GM12878 (cell line): ENCODE measurements around the gene ZNF692.

Source experiments
- ESRRA ChIP-seq: IDR thresholded peaks from 2 replicates; pipeline ENCODE4 v1.6.1; 2012; ENCODE audit warnings: mild to moderate bottlenecking, low read length, improper control_type of control experiment
- EZH2 ChIP-seq: IDR thresholded peaks from 2 replicates; pipeline ENCODE4 v1.6.1; 2012; ENCODE audit warnings: low read depth, mild to moderate bottlenecking, control low read depth, inconsistent platforms, low read length, borderline replicate concordance; ENCODE audit not compliant: control insufficient read depth
- FOXM1 ChIP-seq: IDR thresholded peaks from 2 replicates; pipeline ENCODE4 v1.6.1; 2012; ENCODE audit warnings: low read depth, mild to moderate bottlenecking, inconsistent platforms, low read length, moderate library complexity
- KDM1A ChIP-seq: fragments of 200-600 bp; sonication (generic); IDR thresholded peaks from 2 replicates; pipeline ENCODE4 v1.6.1; 2016; ENCODE audit warnings: borderline replicate concordance
- MTA2 ChIP-seq: fragments of 450-650 bp; IDR thresholded peaks from 2 replicates; pipeline ENCODE4 v1.6.1; 2016; ENCODE audit warnings: low read depth, mild to moderate bottlenecking, moderate library complexity
- MXI1 ChIP-seq: fragments of 150-350 bp; IDR thresholded peaks from 2 replicates; pipeline ENCODE4 v1.6.1; 2011; ENCODE audit warnings: low read depth, mild to moderate bottlenecking, inconsistent platforms, low read length, improper control_type of control experiment
- RAD21 ChIP-seq: IDR thresholded peaks from 2 replicates; pipeline ENCODE4 v1.6.1; 2011; ENCODE audit warnings: mild to moderate bottlenecking, low read depth, low read length, moderate library complexity; ENCODE audit not compliant: insufficient read depth
- REST ChIP-seq: IDR thresholded peaks from 2 replicates; pipeline ENCODE4 v1.6.1; 2012; ENCODE audit warnings: mild to moderate bottlenecking, low read depth, low read length
- TAF1 ChIP-seq: IDR thresholded peaks from 2 replicates; pipeline ENCODE4 v1.6.1; 2011; ENCODE audit warnings: mild to moderate bottlenecking, low read depth, low read length, borderline replicate concordance
- YY1 ChIP-seq: IDR thresholded peaks from 2 replicates; pipeline ENCODE4 v1.6.1; 2011; ENCODE audit warnings: low read depth, mild to moderate bottlenecking, low read length
- TF ChIP-seq, protein P1 (sequence below): fragments of 450-650 bp; IDR thresholded peaks from 2 replicates; pipeline ENCODE4 v1.6.1; 2018; ENCODE audit warnings: mild to moderate bottlenecking, low read depth, moderate library complexity; ENCODE audit not compliant: partially characterized antibody
- TF ChIP-seq, protein P2 (sequence below), 3 experiments: IDR thresholded peaks in 2 of 3; conservative IDR thresholded peaks in 1 of 3; 2 replicates each; pipeline ENCODE4 v1.5.1; 2011; ENCODE audit warnings: low read depth in 3 of 3, low read length in 3 of 3, mild to moderate bottlenecking in 3 of 3, control low read depth in 2 of 3, moderate library complexity in 2 of 3, inconsistent platforms in 1 of 3, mixed read lengths in 1 of 3; ENCODE audit not compliant: control insufficient read depth in 2 of 3, insufficient read depth in 1 of 3; ENCODE audit errors: extremely low read depth in 1 of 3

DNA sequence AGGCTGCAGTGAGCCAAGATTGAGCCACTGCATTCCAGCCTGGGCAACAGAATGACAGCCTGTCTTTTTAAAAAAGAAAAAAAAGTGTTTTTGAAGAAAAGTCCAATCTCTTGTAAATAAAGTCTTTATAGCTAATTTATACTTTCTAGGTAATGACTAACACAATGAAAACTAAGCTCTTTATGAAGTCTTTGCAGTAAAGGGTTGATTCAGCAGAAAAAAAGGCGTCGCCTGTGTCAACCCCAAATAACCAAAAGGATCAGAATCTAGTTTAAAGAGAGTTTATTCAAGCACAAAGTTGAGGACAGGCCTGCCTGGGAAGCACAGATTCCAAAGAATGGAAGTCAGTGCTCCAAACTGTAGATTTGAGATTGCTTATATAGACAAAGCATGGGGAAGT lies 32.9 kb upstream of the ZNF692 start:
- no peak for TF ChIP-seq YY1
- TF ChIP-seq, protein P1, sequence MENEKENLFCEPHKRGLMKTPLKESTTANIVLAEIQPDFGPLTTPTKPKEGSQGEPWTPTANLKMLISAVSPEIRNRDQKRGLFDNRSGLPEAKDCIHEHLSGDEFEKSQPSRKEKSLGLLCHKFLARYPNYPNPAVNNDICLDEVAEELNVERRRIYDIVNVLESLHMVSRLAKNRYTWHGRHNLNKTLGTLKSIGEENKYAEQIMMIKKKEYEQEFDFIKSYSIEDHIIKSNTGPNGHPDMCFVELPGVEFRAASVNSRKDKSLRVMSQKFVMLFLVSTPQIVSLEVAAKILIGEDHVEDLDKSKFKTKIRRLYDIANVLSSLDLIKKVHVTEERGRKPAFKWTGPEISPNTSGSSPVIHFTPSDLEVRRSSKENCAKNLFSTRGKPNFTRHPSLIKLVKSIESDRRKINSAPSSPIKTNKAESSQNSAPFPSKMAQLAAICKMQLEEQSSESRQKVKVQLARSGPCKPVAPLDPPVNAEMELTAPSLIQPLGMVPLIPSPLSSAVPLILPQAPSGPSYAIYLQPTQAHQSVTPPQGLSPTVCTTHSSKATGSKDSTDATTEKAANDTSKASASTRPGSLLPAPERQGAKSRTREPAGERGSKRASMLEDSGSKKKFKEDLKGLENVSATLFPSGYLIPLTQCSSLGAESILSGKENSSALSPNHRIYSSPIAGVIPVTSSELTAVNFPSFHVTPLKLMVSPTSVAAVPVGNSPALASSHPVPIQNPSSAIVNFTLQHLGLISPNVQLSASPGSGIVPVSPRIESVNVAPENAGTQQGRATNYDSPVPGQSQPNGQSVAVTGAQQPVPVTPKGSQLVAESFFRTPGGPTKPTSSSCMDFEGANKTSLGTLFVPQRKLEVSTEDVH: no peak
- TF ChIP-seq, protein P2, sequence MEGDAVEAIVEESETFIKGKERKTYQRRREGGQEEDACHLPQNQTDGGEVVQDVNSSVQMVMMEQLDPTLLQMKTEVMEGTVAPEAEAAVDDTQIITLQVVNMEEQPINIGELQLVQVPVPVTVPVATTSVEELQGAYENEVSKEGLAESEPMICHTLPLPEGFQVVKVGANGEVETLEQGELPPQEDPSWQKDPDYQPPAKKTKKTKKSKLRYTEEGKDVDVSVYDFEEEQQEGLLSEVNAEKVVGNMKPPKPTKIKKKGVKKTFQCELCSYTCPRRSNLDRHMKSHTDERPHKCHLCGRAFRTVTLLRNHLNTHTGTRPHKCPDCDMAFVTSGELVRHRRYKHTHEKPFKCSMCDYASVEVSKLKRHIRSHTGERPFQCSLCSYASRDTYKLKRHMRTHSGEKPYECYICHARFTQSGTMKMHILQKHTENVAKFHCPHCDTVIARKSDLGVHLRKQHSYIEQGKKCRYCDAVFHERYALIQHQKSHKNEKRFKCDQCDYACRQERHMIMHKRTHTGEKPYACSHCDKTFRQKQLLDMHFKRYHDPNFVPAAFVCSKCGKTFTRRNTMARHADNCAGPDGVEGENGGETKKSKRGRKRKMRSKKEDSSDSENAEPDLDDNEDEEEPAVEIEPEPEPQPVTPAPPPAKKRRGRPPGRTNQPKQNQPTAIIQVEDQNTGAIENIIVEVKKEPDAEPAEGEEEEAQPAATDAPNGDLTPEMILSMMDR (IDR thresholded peaks at IDR 0.05 in 2 of 3, conservative IDR thresholded peaks at IDR 0.05 in 1 of 3; ENCODE audit: control insufficient read depth in 2 of 3, extremely low read depth in 1 of 3, insufficient read depth in 1 of 3, low read depth in 3 of 3, low read length in 3 of 3): no peak
- no peak for TF ChIP-seq MTA2
- no peak for TF ChIP-seq RAD21
- TF ChIP-seq FOXM1: no peak
- no peak for TF ChIP-seq KDM1A
- TF ChIP-seq REST: no peak
- no peak for TF ChIP-seq ESRRA
- no peak for TF ChIP-seq TAF1
- no peak for TF ChIP-seq MXI1
- TF ChIP-seq EZH2: no peak
